Parathyroid adenoma (tissue), 2 donors: Measurements from ENCODE around the gene UBXN6.

Experiments
- H2AFZ ChIP-seq: fragments of 300-600 bp; sonication (generic); one replicate; pipeline ENCODE4 v1.7.0; 2017; ENCODE audit warnings: antibody characterized with exemption, mild to moderate bottlenecking
- H3K27ac ChIP-seq: fragments of 300-600 bp; sonication (generic); one replicate; pipeline ENCODE4 v1.7.0; 2017
- H3K27me3 ChIP-seq: fragments of 300-600 bp; sonication (generic); one replicate; pipeline ENCODE4 v1.7.0; 2017; ENCODE audit warnings: low read length; ENCODE audit not compliant: control insufficient read depth, insufficient read depth
- H3K36me3 ChIP-seq: fragments of 300-600 bp; sonication (generic); one replicate; pipeline ENCODE4 v1.7.0; 2017; ENCODE audit warnings: low read length; ENCODE audit not compliant: control insufficient read depth, insufficient read depth
- H3K4me1 ChIP-seq: fragments of 300-600 bp; sonication (generic); one replicate; pipeline ENCODE4 v1.7.0; 2017; ENCODE audit warnings: control low read depth
- H3K4me2 ChIP-seq: fragments of 300-600 bp; sonication (generic); one replicate; pipeline ENCODE4 v1.7.0; 2017; ENCODE audit warnings: low read length
- H3K4me3 ChIP-seq: fragments of 300-600 bp; sonication (generic); one replicate; pipeline ENCODE4 v1.7.0; 2017; ENCODE audit warnings: low read depth, low read length
- H3K79me2 ChIP-seq: fragments of 300-600 bp; sonication (generic); one replicate; pipeline ENCODE4 v1.7.0; 2017; ENCODE audit warnings: control low read depth
- H3K9ac ChIP-seq: fragments of 300-600 bp; sonication (generic); one replicate; pipeline ENCODE4 v1.7.0; 2017; ENCODE audit warnings: mild to moderate bottlenecking
- H3K9me3 ChIP-seq: fragments of 300-600 bp; sonication (generic); one replicate; pipeline ENCODE4 v1.7.0; 2017; ENCODE audit warnings: low read length; ENCODE audit not compliant: control insufficient read depth
- TF ChIP-seq, protein P1 (sequence below): fragments of 300-600 bp; sonication (generic); IDR thresholded peaks from one replicate; pipeline ENCODE4 v1.7.0; 2017; ENCODE audit warnings: antibody characterized with exemption, mild to moderate bottlenecking
- donor health status: primary hyperparathyroidism.

The UBXN6 gene

DNA sequence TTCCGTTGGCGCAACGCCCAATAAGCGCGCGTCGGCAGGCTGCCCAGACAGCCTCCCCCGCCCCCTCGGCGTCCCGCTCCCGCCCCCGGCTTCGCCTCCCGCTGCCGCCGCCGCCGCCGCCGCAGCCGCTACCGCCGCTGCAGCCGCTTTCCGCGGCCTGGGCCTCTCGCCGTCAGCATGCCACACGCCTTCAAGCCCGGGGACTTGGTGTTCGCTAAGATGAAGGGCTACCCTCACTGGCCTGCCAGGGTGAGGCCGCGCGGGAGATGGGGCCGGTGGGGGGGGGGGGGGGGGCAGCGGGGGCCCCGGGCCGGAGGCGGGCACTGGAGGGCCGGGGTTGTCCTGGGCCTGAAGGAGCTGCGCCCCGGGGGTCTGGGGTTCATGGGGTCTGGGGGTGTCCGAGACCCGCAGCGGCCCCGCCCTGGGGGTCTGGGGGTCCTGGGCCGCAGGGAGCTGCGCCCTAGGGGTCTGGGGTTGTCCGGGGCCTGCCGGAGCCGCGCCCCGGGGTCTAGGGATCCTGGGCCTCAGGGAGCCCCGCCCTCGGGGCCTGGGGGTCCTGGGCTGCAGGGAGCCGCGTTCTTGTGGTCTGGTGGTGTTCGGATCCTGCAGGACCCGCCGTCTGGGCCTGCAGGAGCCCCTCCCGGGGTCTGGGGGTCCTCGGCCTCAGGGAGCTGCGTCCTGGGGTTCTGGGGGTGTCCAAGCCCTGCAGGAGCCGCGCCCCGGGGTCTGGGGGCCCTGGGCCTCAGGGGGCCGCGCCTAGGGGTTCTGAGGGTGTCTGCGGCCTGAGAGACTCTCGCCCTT is 14.8 kb upstream of the UBXN6 start, which contains the start of gene HDGFL2:
TSS of gene HDGFL2 (plus strand) at position 124 of the 801 bp plus-strand sequence. CDS start at position 178, 54 bp downstream.
- peak within 1 kb of the TSS; percentile 83 for H3K4me3 ChIP-seq
- TF ChIP-seq, protein P1, sequence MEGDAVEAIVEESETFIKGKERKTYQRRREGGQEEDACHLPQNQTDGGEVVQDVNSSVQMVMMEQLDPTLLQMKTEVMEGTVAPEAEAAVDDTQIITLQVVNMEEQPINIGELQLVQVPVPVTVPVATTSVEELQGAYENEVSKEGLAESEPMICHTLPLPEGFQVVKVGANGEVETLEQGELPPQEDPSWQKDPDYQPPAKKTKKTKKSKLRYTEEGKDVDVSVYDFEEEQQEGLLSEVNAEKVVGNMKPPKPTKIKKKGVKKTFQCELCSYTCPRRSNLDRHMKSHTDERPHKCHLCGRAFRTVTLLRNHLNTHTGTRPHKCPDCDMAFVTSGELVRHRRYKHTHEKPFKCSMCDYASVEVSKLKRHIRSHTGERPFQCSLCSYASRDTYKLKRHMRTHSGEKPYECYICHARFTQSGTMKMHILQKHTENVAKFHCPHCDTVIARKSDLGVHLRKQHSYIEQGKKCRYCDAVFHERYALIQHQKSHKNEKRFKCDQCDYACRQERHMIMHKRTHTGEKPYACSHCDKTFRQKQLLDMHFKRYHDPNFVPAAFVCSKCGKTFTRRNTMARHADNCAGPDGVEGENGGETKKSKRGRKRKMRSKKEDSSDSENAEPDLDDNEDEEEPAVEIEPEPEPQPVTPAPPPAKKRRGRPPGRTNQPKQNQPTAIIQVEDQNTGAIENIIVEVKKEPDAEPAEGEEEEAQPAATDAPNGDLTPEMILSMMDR: no peak

DNA sequence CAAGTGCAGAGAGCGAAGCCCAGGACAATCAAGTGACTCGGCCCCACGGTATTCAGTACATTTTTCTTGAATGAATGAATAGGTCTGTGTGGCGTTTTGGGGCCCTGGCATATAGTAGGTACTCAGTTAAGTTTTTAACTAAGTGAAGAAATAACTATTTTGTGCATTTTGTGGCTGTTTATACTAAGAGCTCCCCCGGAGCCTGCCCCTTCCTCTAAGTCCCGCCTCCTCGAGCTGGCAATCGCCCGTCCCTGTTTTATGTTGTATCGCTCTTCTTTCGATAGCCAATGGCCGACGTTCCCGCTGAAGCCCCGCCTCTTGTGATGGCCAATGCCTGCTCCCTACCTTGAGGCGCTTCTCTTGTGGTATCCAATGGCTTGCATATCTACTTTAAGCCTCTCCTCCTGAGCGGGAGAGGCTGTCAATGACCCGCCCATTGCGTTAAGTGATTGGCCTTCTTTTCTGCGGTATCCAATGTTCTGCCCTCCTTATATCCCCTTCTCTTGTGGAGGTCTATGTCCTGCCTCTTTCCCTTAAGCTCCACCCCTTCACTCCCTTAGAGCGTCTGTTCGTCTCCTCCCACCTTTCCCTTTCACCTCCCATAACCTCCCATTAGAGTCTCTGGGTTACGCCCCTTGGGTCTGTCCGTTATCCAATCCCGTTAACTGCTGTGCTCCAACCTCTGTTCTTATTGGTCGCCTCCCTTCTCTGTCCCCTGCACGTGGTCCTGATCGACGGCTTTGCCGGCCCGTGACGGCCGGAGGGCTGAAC is 14.0 kb upstream of the UBXN6 start:
- Histone ChIP-seq H3K36me3 (no peaks in the 10 kb centered on the region), H3K9ac (peak overlapping the region; percentile 17), H3K27me3 (no peaks in the 10 kb centered on the region), H3K4me3 (peak overlapping the region; percentile 83), H3K4me1 (peaks cover 4% of the 10 kb centered on the region), H2AFZ (peak overlapping the region; percentile 100), H3K4me2 (peak overlapping the region; percentile 90), H3K9me3 (no peaks in the 10 kb centered on the region), H3K27ac (peak overlapping the region; percentile 93), H3K79me2 (peaks cover 15% of the 10 kb centered on the region)
- TF ChIP-seq, protein P1: no peak

More for the DNA sequence above, 14.8 kb upstream of the UBXN6 start, which contains the start of gene HDGFL2:
- Histone ChIP-seq H3K4me1 (peaks cover 4% of the 10 kb centered on the region), H3K9ac (peak within 1 kb of the TSS; percentile 75), H3K36me3 (no peaks in the 10 kb centered on the region), H3K9me3 (no peaks in the 10 kb centered on the region), H3K27ac (peak within 1 kb of the TSS; percentile 93), H2AFZ (peak within 1 kb of the TSS; percentile 100), H3K79me2 (peaks cover 17% of the 10 kb centered on the region), H3K4me2 (peak within 1 kb of the TSS; percentile 90), H3K27me3 (no peaks in the 10 kb centered on the region)

DNA sequence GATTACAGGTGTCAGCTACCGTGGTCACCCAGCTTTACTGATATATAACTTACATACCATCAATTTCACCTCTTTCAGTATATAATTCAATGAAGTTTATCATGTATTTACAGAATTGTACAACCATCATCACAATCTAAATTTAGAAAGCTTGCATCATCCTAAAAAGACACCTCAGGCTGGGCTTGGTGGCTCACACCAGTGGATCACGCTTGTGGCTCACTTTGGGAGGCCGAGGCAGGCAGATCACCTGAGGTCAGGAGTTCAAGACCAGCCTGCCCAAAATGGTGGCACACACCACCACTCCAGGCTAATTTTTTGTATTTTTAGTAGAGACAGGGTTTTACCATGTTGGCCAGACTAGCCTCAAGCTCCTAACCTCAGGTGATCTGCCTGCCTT is 10.2 kb upstream of the UBXN6 start:
- TF ChIP-seq, protein P1: no peak
- H3K27ac ChIP-seq: no peak overlapping the region
- no peak overlapping the region for H3K9ac ChIP-seq
- H3K27me3 ChIP-seq: no peaks in the 10 kb centered on the region
- peaks cover 4% of the 10 kb centered on the region for H3K4me1 ChIP-seq
- H2AFZ ChIP-seq: no peak overlapping the region
- no peaks in the 10 kb centered on the region for H3K36me3 ChIP-seq
- H3K79me2 ChIP-seq: peaks cover 7% of the 10 kb centered on the region
- H3K4me2 ChIP-seq: no peak overlapping the region
- no peaks in the 10 kb centered on the region for H3K9me3 ChIP-seq
- no peak overlapping the region for H3K4me3 ChIP-seq

DNA sequence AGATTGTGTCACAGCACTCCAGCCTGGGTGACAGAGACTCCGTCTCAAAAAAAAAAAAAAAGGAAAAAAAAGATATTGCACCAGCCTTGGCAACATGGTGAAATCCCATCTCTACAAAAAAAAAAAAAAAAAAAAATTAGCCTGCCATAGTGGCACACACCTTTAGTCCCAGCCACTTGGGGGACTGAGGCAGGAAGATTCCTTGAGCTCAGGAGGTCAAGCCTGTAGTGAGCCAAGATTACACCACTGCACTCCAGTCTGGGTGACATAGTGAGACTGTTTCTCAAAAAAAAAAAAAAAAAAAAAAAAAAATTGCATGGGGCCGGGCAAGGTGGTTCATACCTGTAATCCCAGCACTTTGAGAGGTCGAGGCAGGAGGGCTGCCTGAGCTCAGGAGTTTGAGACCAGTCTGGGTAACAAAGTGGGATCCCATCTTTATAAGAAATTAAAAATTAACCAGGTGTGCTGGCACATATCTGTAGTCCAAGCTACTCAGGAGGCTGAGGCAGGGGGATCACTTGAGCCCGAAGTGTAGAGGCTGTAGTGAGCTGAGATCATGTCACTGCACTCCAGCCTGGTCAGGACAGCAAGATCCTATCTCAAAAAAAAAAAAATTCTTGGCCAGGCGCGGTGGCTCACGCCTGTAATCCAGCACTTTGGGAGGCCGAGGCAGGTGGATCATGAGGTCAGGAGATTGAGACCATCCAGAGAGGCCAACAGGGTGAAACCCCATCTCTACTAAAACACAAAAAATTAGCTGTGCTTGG is 7.4 kb upstream of the UBXN6 start:
- TF ChIP-seq, protein P1: no peak
- no peak overlapping the region for H2AFZ ChIP-seq

More for the DNA sequence above, 7.4 kb upstream of the UBXN6 start:
- H3K27me3 ChIP-seq: no peaks in the 10 kb centered on the region
- no peaks in the 10 kb centered on the region for H3K9me3 ChIP-seq
- no peak overlapping the region for H3K27ac ChIP-seq
- no peaks in the 10 kb centered on the region for H3K79me2 ChIP-seq
- H3K9ac ChIP-seq: no peak overlapping the region
- H3K4me1 ChIP-seq: no peaks in the 10 kb centered on the region
- H3K4me2 ChIP-seq: no peak overlapping the region
- no peak overlapping the region for H3K4me3 ChIP-seq
- no peaks in the 10 kb centered on the region for H3K36me3 ChIP-seq
